Activated T-cell treated with anti-CD3 and anti-CD28 coated beads for 1 hour (primary cell): ENCODE results near the gene DNM2.
A peak's percentile ranks its signal among the peaks of the same experiment; 100 is the strongest.

Experiments
- DNase-seq: peaks from one replicate; pipeline ENCODE4 v3.0.0-alpha.2; 2020; ENCODE audit warnings: low read depth

The DNM2 gene

GRCh38 chr19:10776900-10777650 is 59.2 kb downstream of the DNM2 start:
- no peak for DNase-seq

GRCh38 chr19:10780368-10780767 is 62.5 kb downstream of the DNM2 start:
- DNase-seq: no peak

- DNase-seq: no peak
Observed at GRCh38 chr19:10782795-10783194, 64.9 kb downstream of the DNM2 start.

DNA sequence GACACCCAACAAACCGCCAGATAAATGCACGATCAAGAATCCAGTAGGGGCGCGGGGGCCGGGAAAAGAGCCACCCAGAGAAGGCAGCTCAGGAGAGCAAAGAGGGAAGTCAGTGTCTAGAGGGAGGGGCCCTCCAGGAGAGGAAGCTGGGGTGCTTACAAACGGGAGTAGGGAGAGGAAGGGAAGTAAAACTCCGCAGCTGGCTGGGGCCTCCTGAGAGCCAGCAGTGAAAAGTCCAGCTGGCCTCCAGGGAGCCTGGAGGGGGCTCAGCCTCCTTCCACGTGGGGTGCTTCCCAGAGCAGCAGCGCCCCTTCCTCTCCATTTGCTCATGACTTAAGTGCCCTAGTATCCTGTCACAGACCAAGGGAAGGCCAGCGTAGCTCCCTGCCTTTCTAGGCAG is 66.4 kb downstream of the DNM2 start:
- no peak for DNase-seq

GRCh38 chr19:10788146-10788545 is 70.3 kb downstream of the DNM2 start:
- no peak for DNase-seq

DNA sequence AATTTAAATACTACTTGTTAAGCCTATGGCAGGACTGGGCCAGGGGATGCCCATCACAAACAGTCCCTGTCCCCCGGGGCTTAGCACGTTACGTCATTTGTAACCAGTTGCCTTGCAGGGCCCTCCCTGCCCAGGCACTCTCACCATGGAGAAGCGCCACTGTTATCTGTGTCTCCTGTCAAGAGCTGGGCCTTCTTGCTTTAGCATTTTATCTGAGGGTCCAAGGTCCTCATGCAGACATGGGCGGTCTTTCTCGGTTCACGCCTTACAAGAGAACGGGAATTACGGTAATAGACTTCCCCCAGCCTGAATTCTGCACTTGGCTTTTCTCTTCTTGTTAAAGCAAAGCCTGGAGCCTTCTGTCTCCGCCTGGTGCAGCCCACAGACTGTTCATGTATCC is 72.0 kb downstream of the DNM2 start:
- DNase-seq: no peak

DNA sequence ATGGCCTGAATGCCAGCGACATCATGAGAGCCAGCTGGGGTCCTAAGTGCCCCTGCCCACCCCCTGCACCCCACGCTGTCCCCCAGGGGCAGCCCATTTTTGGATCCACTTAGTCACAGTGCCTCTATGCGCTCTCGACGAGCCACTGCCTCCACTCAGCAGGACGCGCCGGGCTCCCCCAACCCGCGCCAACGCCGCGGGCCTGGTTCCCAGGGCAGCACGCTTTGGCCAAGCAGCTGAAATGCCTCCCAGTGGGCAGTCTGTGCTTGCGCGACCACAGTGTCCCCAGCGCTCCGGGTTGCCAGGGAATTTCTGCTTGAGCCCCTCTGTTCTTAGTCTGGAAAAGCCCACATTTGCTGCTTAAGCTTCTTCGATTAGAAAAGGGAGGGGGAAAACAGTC is 78.8 kb downstream of the DNM2 start:
- DNase-seq: no peak

GRCh38 chr19:10797078-10797477 is 79.2 kb downstream of the DNM2 start:
- peak; percentile 19 for DNase-seq

DNA sequence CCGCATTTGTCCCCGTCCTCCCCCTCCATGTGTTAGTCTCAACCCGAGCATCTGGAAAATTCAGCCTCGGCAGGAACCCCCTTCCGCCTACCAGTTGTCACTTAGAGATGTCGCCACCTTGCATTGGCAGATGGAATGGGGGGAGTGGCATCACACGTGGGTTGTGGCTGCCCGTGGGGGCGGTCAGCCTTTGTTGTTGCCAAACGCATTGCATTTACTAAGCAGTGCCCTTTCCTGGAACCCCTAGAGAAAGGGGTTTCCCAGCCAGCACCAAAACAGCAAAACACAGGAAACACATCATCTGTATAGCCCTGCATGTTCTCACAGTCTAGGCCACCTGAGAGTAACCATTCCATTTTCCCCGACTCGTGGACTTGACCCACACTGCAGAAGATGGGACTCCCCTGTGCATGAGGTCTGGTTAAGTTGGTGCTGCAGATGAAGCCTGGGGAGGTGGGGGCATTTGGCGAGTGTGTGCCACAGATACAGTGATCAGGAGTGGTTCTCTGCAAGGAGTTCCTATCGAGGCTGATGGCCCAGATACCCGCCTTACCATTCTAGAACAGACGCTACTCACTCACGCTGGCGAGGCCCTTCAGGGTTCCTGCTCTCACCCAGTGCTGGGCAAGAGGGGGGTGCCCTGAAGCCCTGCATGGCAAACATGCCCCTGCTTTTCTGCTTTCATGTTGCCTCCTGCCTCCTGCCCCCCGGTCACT is 79.8 kb downstream of the DNM2 start:
- DNase-seq: peak; percentile 59

- DNase-seq: no peak
Observed at GRCh38 chr19:10800488-10800887, 82.6 kb downstream of the DNM2 start.

GRCh38 chr19:10802479-10802878 is 84.6 kb downstream of the DNM2 start:
- no peak for DNase-seq

DNA sequence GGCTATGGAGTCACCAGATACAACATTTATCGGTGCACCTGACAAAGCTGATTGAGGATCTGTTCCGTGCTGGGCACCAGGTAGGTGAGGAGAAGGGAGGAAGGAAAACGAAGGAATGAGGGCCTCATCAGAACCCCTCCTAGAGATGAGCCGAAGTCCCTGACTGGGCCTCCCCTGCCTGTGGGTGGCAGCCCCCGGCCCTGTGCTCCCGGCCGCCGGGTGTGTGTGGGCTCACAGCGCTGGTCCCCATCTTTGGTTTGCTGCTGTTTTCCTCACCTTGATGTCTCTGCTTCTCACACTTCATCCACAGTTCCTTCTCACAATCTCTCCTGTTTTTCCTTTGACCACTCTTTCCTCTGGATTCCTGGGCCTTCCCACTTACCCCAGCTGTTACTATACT is 85.4 kb downstream of the DNM2 start:
- DNase-seq: no peak

- DNase-seq: no peak
Observed at GRCh38 chr19:10805065-10805757, 87.3 kb downstream of the DNM2 start.

DNA sequence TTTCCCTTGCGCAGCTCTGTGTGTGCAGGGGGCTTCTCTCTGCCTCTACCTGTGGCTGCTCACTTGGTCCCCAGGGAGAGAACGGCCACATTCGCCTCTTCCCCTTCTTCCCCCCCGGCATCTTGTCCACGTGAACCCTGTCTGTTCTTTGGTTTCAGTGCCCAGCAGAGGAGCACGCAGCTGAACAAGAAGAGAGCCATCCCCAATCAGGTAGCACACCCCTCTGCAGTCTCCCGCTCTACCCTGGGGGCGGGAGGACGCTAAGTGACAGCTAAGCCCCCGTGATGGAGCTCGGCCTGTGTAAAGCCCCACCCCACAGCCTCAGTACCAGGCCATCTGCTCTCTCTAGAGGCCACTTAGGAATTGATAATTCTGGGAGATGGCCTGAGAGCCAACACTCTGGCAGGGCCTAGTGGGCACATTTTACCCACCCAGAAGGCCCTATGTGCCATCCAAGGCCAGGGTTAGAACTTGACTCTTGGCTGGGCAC is 87.9 kb downstream of the DNM2 start:
- no peak for DNase-seq

DNA sequence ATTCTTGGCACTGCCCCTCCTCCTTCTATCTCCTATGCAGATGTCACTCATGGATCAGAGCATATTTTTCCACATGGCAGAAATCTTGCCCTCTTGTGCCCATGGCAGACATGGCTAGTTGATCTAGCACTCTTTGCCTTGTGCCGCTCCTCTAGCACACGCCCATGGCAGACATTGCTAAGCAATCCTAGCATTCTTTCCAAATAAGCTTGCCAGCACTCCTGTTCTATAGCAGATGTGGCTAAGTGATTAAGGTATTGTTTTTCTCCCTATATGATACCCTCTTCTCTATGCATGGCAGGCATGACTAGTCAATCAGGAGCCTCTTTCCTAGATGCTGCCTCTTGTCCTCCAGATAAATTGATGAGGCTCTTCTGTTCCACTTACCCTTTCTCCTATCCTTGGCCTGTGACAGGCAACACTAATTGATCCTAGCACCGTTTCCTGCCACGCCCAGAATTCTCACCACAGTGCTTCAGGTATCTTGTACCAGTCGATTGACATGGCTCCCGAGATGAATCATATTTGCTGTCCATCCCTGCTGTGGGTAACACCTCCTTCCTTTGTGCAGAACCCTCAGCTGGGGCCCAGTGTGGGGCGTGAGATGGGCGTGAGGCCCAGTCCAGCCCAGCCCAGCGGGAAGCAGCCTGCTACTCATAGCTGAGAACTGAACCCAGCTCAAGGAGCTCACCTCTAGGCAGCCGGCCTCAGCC is 91.2 kb downstream of the DNM2 start:
- DNase-seq: no peak

DNA sequence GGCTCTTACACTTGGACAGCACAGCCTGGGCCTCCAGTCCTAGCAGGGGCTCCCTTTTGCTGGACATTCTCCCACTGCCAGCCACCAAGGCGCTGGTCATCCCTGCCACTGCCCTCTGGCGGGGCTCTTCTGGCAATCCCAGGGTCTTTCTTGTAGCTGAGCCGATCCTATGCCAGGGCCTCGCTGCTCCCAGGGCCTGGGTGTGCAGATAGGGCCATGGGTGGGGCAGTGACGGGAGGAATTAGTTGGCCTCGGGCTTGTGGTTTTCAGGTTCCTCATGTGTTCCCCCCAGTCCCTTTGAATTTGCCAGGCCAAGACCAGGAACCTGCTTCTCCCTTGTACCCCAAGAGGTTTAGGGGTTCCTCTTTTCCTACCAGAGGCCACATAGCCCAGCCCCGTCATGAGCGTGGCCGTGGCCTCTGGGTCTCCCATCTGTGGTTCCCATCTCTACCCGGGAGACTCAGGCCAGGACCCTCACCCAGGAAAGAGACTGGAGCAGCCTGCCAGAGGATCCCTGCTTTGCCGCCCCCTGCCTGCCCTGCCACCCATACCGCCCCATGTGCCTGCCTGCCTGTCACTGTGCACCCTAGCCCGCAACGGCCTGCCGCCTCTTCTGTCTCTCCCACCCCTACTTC is 91.9 kb downstream of the DNM2 start:
- no peak for DNase-seq

DNA sequence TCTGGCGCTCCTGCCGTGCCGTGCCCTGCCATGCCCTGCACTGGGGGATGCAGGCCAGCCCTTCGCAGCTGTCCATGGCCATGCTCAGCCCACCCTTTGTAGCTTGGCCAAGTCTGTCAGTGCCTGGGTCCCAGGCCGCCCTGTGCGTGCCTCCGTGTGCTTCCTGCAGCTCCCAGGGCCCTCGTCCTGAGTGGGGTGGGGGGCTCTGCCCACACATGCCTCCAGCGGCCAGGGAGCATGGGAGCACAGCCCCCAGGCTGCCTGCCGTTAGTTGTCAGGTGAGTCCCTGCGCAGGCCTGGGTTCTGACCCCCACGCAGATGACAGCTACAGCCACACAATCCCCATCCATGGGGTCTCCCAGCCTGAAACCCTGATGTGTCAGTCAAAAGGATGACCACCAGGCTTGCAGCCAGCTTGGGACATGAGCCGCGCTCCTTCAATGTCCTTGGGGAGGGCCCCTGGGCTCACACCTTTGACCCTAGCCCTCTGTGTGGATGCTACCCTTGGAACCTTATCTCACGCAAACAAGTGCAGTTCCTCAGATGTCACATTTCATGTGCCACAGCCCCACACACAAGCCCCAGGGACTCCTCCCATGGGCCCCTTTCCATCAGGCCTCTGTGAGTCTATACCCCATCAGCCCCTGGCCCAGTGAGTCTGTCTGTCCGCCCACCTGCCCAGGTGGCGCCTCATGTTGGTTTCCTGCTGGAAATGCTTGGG is 93.7 kb downstream of the DNM2 start:
- DNase-seq: no peak

DNA sequence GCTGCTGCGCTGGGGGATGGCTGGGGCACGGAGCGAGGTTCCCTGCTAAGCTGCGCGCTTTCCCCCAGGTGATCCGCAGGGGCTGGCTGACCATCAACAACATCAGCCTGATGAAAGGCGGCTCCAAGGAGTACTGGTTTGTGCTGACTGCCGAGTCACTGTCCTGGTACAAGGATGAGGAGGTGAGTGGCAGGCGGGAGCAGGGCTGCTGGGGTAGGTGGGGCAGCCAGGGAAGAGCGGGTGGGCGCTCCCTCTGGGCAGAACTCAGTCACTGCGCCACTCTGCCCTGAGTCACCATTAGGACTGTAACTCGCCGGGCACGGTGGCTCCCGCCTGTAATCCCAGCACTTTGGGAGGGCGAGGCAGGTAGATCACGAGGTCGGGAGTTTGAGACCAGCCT is 94.3 kb downstream of the DNM2 start:
- DNase-seq: no peak

- no peak for DNase-seq
Observed at GRCh38 chr19:10812902-10813404, 95.1 kb downstream of the DNM2 start.

GRCh38 chr19:10815007-10815536 is 97.2 kb downstream of the DNM2 start:
- no peak for DNase-seq
